Kidney (tissue), 14 donors: ENCODE results near the gene LENEP. TPM values are rescaled to one million over a fixed set of nuclear protein-coding genes. Genes with fewer than 3 reads are reported as not detected.

Experiments used
- DNase-seq, 5 donors: peaks; one replicate each; pipeline ENCODE4 v3.0.0-alpha.2; 2013 to 2020
- FAIRE-seq: peaks from 2 replicates; lab custom pipeline; 2012; peaks lifted over from hg19 to GRCh38; lab: Jason Lieb, UNC
- H3K27ac ChIP-seq, 2 donors: one replicate each; pipeline ENCODE4 v1.7.0; 2013; ENCODE audit warnings: low read depth in 2 of 2, low read length in 2 of 2, inconsistent platforms in 1 of 2
- H3K27me3 ChIP-seq: one replicate; pipeline ENCODE4 v1.7.1; 2013; ENCODE audit warnings: low read length, inconsistent platforms; ENCODE audit not compliant: control insufficient read depth, insufficient read depth
- H3K36me3 ChIP-seq, 3 donors: one replicate each; pipeline versions ENCODE4 v1.7.0 to v1.7.1; 2013; ENCODE audit warnings: low read length in 3 of 3, control low read depth in 1 of 3, inconsistent platforms in 1 of 3; ENCODE audit not compliant: insufficient read depth in 3 of 3, control insufficient read depth in 2 of 3
- H3K4me1 ChIP-seq, 3 donors: one replicate each; pipeline versions ENCODE4 v1.7.0 to v1.7.1; 2013; ENCODE audit warnings: low read length in 3 of 3, inconsistent platforms in 1 of 3, low read depth in 1 of 3; ENCODE audit not compliant: control insufficient read depth in 2 of 3, insufficient read depth in 2 of 3
- H3K4me3 ChIP-seq, 3 donors: one replicate each; pipeline versions ENCODE4 v1.7.0 to v1.8.1; 2013; ENCODE audit warnings: low read length in 3 of 3, control low read depth in 1 of 3, inconsistent platforms in 1 of 3
- H3K9ac ChIP-seq, 3 donors: one replicate each; pipeline versions ENCODE4 v1.7.0 to v1.7.1; 2013; ENCODE audit warnings: low read length in 3 of 3, control low read depth in 1 of 3, inconsistent platforms in 1 of 3
- H3K9me3 ChIP-seq, 3 donors: one replicate each; pipeline versions ENCODE4 v1.7.0 to v1.7.1; 2013; ENCODE audit warnings: low read length in 3 of 3, control low read depth in 1 of 3, inconsistent platforms in 1 of 3; ENCODE audit not compliant: control insufficient read depth in 2 of 3, insufficient read depth in 1 of 3
- intact Hi-C: fragments of 100-400 bp; cut with DNase I; formaldehyde crosslinking; loops from one replicate; pipeline ENCODE4 v1.11.1; 2022
- polyA plus RNA-seq: library from polyadenylated mRNA; stranded (reverse); fragments of 350-450 nt; fragmentation: Illumina TruSeq; extraction: RNeasy Lipid Tissue Mini Kit (QIAGEN cat#74804); gene quantifications from one replicate; pipeline ENCODE4 v1.2.3, GENCODE V29; 2014; ENCODE audit warnings: low read depth, low replicate concordance; ENCODE audit not compliant: insufficient read depth
- total RNA-seq: library from RNA; stranded (reverse); fragmentation: NEBNext Ultra II Directional; extraction: Animal tissue kit (Norgen Biotek cat#: 25700); gene quantifications from one replicate; pipeline ENCODE4 v1.2.1, GENCODE V29; 2021
- TF ChIP-seq, protein P1 (sequence below): IDR thresholded peaks from 3 replicates; pipeline ENCODE4 v1.5.1; 2012; ENCODE audit warnings: mild to moderate bottlenecking, moderate library complexity, borderline replicate concordance; ENCODE audit not compliant: insufficient read depth; ENCODE audit errors: extremely low read depth
- donor health status: control.
- donor health status: control.
- donor health status: control.
- donor health status: control.
- donor health status: control.
- donor health status: DM: yes; HTN: yes; CAD: no.
- donor health status: Normal renal cell carcinoma (clear cell type).

The LENEP gene
- total and polyA plus RNA-seq, 2 donors from 2014 or later, result not detected

GRCh38 chr1:155015527-155016230 is 22.3 kb downstream of the LENEP start:
- no peak overlapping the region for H3K9ac ChIP-seq

DNA sequence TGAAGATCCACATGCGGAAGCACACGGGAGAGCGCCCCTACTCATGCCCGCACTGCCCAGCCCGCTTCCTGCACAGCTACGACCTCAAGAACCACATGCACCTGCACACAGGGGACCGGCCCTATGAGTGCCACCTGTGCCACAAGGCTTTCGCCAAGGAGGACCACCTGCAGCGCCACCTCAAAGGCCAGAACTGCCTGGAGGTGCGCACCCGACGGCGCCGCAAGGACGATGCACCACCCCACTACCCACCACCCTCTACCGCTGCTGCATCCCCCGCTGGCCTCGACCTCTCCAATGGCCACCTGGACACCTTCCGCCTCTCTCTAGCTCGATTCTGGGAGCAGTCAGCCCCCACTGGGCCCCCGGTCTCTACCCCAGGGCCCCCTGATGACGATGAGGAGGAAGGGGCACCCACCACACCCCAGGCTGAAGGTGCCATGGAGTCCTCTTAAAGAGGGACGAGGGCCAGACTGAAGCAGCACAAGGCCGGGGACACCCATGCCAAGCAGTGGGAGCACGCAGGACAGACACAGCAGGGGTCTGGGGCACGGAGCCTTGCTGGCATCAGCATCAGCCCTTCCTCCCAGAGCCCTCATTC is 22.9 kb downstream of the LENEP start:
- DNase-seq (peak in 1 of 5 donors; percentile 81), FAIRE-seq (no peak)
- no peaks in the 10 kb centered on the region for H3K27me3 ChIP-seq
- H3K4me1 ChIP-seq, result peaks cover 0 to 34% (median 9%) of the 10 kb centered on the region in 3 donors
- TF ChIP-seq, protein P1, sequence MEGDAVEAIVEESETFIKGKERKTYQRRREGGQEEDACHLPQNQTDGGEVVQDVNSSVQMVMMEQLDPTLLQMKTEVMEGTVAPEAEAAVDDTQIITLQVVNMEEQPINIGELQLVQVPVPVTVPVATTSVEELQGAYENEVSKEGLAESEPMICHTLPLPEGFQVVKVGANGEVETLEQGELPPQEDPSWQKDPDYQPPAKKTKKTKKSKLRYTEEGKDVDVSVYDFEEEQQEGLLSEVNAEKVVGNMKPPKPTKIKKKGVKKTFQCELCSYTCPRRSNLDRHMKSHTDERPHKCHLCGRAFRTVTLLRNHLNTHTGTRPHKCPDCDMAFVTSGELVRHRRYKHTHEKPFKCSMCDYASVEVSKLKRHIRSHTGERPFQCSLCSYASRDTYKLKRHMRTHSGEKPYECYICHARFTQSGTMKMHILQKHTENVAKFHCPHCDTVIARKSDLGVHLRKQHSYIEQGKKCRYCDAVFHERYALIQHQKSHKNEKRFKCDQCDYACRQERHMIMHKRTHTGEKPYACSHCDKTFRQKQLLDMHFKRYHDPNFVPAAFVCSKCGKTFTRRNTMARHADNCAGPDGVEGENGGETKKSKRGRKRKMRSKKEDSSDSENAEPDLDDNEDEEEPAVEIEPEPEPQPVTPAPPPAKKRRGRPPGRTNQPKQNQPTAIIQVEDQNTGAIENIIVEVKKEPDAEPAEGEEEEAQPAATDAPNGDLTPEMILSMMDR, result no peak
- H3K27ac ChIP-seq, result peak overlapping the region; percentile 41 to 83
- H3K9me3 ChIP-seq, result no peaks in the 10 kb centered on the region
- no peaks in the 10 kb centered on the region for H3K36me3 ChIP-seq
- intact Hi-C loops, result no loop called here
- H3K4me3 ChIP-seq, result no peak overlapping the region
- no peak overlapping the region for H3K9ac ChIP-seq

More at GRCh38 chr1:155015527-155016230, 22.3 kb downstream of the LENEP start:
- TF ChIP-seq, protein P1, result no peak
- Histone ChIP-seq H3K9me3 (no peaks in the 10 kb centered on the region), H3K36me3 (no peaks in the 10 kb centered on the region), H3K27ac (peak overlapping the region in 1 of 2 donors; percentile 23), H3K4me1 (peaks cover 0 to 38% (median 9%) of the 10 kb centered on the region in 3 donors), H3K4me3 (no peak overlapping the region), H3K27me3 (no peaks in the 10 kb centered on the region)
- intact Hi-C loops, result no loop called here
- FAIRE-seq, result no peak
- DNase-seq, result no peak

DNA sequence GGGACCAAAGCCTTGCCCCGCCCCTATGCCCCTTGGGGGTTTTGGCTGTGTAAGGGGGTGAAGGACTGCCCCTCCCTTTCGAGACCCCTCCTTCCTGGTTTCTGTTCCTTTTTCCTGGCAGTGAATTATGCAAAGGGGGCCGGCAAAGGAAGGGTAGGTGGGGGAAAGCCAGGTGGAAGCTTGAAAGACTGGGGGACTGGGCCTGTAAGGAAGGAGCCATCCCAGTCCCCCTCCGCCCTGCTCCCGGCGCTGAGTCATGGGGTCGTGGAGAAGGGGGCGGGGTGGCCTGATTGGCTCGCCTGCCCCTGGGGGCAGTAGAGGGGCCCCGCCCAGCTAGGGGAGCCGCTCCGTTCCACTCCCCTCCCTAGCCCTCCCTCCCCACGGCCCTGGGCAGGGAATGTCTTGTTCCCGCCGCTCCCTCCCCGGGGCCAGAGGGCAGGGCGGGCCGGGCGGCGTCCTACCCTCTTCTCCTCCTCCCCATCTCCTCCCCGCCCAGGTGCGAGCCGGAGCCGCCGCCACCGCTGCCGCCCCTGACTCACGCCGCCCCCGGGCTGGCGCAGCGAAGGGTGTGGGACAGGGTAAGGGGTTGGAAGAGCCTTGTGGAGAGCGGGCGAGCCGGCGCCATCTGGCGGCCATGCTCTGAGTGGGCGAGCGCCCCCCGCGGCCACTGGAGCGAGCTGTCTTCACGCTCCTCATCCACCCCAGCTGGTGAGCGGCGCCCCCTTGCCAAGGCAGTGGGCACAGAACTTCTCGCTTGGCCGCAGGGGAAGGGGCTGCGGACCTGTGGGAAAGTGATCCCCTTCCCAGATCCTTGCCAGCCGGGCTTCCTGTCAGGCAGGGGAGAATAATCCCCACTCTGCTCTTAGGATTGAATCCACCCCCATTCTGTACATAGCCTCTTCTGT is 23.9 kb downstream of the LENEP start:
- no peaks in the 10 kb centered on the region for H3K27me3 ChIP-seq
- H3K9ac ChIP-seq, result peak overlapping the region in 2 of 3 donors; percentile 32 to 58
- peaks cover 0 to 28% (median 9%) of the 10 kb centered on the region in 3 donors for H3K4me1 ChIP-seq
- DNase-seq (peak; percentile 92 to 98 (median 95)), FAIRE-seq (no peak)
- H3K9me3 ChIP-seq, result no peaks in the 10 kb centered on the region
- H3K4me3 ChIP-seq, result peak overlapping the region in 2 of 3 donors; percentile 37 to 42
- intact Hi-C loops, result no loop called here
- peak overlapping the region; percentile 41 to 83 for H3K27ac ChIP-seq
- no peaks in the 10 kb centered on the region for H3K36me3 ChIP-seq
- TF ChIP-seq, protein P1, result peak; percentile 99
